ENCODE data around the gene SCNN1B. TPM values are rescaled to one million over a fixed set of nuclear protein-coding genes. Genes with fewer than 3 reads are reported as not detected.
A peak's percentile ranks its signal among the peaks of the same experiment; 100 is the strongest.

Gene SCNN1B
- total and polyA plus RNA-seq, 2 of the 13 experiments (the other 11 are each of a cell fraction or from before 2014, with no cell fraction given) = not detected

GRCh38 chr16:23274968-23275367, 27.1 kb upstream of the SCNN1B start (continued):
- TF ChIP-seq, protein P1, sequence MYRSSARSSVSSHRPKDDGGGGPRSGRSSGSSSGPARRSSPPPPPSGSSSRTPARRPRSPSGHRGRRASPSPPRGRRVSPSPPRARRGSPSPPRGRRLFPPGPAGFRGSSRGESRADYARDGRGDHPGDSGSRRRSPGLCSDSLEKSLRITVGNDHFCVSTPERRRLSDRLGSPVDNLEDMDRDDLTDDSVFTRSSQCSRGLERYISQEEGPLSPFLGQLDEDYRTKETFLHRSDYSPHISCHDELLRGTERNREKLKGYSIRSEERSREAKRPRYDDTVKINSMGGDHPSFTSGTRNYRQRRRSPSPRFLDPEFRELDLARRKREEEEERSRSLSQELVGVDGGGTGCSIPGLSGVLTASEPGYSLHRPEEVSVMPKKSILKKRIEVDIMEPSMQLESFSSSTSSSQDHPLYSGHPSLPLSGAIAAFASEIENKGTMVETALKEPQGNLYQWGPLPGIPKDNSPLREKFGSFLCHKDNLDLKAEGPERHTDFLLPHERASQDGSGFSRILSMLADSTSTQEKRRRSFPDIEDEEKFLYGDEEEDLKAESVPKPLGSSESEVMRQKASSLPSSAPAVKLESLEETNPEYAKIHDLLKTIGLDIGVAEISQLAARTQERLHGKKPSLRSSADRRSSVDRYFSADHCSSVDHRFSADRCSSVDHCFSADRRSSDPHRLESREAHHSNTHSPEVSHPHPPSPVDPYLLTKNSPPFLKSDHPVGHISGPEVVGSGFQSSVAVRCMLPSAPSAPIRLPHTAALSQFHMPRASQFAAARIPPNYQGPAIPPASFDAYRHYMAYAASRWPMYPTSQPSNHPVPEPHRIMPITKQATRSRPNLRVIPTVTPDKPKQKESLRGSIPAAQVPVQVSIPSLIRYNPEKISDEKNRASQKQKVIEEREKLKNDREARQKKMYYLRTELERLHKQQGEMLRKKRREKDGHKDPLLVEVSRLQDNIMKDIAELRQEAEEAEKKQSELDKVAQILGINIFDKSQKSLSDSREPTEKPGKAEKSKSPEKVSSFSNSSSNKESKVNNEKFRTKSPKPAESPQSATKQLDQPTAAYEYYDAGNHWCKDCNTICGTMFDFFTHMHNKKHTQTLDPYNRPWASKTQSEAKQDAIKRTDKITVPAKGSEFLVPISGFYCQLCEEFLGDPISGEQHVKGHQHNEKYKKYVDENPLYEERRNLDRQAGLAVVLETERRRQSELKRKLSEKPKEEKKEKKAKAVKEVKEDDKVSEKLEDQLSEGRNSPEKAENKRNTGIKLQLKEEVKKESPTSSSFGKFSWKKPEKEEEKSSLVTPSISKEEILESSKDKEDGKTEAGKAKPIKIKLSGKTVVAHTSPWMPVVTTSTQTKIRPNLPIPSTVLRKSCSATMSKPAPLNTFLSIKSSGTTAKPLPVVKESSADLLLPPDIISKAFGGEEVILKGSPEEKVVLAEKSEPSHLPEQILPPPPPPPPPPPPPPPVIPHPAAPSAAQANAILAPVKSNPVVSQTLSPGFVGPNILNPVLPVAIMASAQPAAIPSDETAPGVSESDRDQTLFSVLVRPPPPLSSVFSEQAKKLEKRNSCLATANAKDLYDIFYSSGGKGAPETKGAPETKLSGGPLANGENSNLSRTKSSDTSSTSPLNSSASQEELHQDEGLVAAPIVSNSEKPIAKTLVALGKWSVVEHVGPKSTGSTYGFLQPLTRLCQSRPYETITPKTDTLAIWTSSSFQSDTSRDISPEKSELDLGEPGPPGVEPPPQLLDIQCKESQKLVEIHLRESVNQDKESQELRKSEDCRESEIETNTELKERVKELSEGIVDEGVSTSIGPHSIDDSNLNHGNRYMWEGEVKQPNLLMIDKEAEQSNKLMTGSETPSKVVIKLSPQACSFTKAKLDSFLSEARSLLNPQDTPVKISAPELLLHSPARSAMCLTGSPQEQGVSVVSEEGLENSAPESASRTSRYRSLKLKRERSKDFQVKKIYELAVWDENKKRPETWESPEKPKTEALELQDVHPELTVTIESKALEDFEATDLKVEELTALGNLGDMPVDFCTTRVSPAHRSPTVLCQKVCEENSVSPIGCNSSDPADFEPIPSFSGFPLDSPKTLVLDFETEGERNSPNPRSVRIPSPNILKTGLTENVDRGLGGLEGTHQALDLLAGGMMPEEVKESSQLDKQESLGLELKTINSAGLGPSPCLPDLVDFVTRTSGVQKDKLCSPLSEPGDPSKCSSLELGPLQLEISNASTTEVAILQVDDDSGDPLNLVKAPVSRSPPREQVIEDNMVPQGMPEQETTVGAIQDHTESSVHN (CRISPR knock-in tag; IDR thresholded peaks at IDR 0.05) = no peak
- no peak for TF ChIP-seq ZNF382 (CRISPR knock-in tag; IDR thresholded peaks at IDR 0.05; ENCODE audit: borderline replicate concordance)
- TF ChIP-seq CREM (IDR thresholded peaks at IDR 0.05) = no peak
- TF ChIP-seq CREM (CRISPR knock-in tag; IDR thresholded peaks at IDR 0.05) = no peak
- TF ChIP-seq RBM39 (IDR thresholded peaks at IDR 0.05; ENCODE audit: low read depth, low read length, poor library complexity, severe bottlenecking) = no peak
- no peak for TF ChIP-seq SNAI1 (CRISPR knock-in tag; IDR thresholded peaks at IDR 0.05; ENCODE audit: borderline replicate concordance)
- TF ChIP-seq NFYC (CRISPR knock-in tag; IDR thresholded peaks at IDR 0.05) = peak; percentile 61
- TF ChIP-seq, protein P2, sequence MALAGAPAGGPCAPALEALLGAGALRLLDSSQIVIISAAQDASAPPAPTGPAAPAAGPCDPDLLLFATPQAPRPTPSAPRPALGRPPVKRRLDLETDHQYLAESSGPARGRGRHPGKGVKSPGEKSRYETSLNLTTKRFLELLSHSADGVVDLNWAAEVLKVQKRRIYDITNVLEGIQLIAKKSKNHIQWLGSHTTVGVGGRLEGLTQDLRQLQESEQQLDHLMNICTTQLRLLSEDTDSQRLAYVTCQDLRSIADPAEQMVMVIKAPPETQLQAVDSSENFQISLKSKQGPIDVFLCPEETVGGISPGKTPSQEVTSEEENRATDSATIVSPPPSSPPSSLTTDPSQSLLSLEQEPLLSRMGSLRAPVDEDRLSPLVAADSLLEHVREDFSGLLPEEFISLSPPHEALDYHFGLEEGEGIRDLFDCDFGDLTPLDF (CRISPR knock-in tag; IDR thresholded peaks at IDR 0.05) = no peak
- TF ChIP-seq EEA1 (CRISPR knock-in tag; IDR thresholded peaks at IDR 0.05; ENCODE audit: borderline replicate concordance) = no peak
- TF ChIP-seq CHCHD3 (CRISPR knock-in tag; IDR thresholded peaks at IDR 0.05) = no peak
- TF ChIP-seq HMGXB3 (CRISPR knock-in tag; IDR thresholded peaks at IDR 0.05; ENCODE audit: borderline replicate concordance) = peak; percentile 86
- no peak for TF ChIP-seq KDM5B (CRISPR knock-in tag; IDR thresholded peaks at IDR 0.05; ENCODE audit: borderline replicate concordance)
- no peak for TF ChIP-seq POGZ (CRISPR knock-in tag; IDR thresholded peaks at IDR 0.05)
- TF ChIP-seq MAZ (IDR thresholded peaks at IDR 0.05; ENCODE audit: borderline replicate concordance, low read depth, low read length) = no peak
- TF ChIP-seq MAZ (CRISPR knock-in tag; IDR thresholded peaks at IDR 0.05; ENCODE audit: low read depth) = no peak
- TF ChIP-seq, protein P3, sequence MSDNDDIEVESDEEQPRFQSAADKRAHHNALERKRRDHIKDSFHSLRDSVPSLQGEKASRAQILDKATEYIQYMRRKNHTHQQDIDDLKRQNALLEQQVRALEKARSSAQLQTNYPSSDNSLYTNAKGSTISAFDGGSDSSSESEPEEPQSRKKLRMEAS (IDR thresholded peaks at IDR 0.05) = no peak
- no peak for TF ChIP-seq TAF1 (CRISPR knock-in tag; IDR thresholded peaks at IDR 0.05)

Data from HepG2 (cell line).